Tibial nerve (tissue), 4 donors: ENCODE data around the gene CFAP46.

Experiments used
- EP300 ChIP-seq, 2 donors: sonication (generic); formaldehyde crosslinking; IDR thresholded peaks; one replicate each; pipeline ENCODE4 v1.6.1; 2017; ENCODE audit warnings: antibody characterized with exemption in 2 of 2, mild to moderate bottlenecking in 1 of 2
- POLR2A ChIP-seq, 2 donors: fragments of 450-650 bp; IDR thresholded peaks; one replicate each; pipeline ENCODE4 v1.6.1; 2017; ENCODE audit warnings: antibody characterized with exemption in 2 of 2, mild to moderate bottlenecking in 2 of 2, moderate library complexity in 2 of 2
- TF ChIP-seq, protein P1 (sequence below), 5 experiments: fragments of 200-600 bp in 3 of 5; fragments of 450-650 bp in 2 of 5; sonication (generic) in 3 of 5; IDR thresholded peaks; one replicate each; pipeline ENCODE4 v1.5.1; 2016 to 2019; ENCODE audit warnings: antibody characterized with exemption in 5 of 5, mild to moderate bottlenecking in 3 of 5, moderate library complexity in 2 of 5

DNA sequence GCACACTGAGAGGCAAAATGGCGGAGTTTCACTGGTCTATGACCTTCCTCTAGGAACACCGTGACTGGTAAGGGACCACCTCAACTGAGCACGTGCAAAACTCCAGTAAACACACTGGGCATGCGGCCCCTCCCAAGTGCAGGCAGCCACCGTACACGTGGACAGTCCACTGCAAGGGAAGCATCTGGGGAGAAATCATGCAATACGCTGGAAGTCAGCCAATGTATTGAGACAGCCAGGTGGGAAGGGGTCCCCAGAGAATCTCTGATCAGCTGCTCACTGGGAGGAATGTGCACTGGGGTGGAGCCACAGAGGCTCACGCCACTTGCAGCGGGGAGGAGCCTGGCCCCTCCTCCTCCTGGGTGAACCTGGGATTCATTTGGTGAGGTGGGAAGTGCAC lies 49.3 kb downstream of the CFAP46 start:
- TF ChIP-seq POLR2A (IDR thresholded peaks at IDR 0.05) (no peak), EP300 (IDR thresholded peaks at IDR 0.05) (no peak)
- TF ChIP-seq, protein P1, sequence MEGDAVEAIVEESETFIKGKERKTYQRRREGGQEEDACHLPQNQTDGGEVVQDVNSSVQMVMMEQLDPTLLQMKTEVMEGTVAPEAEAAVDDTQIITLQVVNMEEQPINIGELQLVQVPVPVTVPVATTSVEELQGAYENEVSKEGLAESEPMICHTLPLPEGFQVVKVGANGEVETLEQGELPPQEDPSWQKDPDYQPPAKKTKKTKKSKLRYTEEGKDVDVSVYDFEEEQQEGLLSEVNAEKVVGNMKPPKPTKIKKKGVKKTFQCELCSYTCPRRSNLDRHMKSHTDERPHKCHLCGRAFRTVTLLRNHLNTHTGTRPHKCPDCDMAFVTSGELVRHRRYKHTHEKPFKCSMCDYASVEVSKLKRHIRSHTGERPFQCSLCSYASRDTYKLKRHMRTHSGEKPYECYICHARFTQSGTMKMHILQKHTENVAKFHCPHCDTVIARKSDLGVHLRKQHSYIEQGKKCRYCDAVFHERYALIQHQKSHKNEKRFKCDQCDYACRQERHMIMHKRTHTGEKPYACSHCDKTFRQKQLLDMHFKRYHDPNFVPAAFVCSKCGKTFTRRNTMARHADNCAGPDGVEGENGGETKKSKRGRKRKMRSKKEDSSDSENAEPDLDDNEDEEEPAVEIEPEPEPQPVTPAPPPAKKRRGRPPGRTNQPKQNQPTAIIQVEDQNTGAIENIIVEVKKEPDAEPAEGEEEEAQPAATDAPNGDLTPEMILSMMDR (IDR thresholded peaks at IDR 0.05) = no peak
